Keratinocyte (primary cell): ENCODE data around the gene ANGEL2.

Experiments
- EZH2 ChIP-seq: IDR thresholded peaks from one replicate; pipeline ENCODE4 v1.6.1; 2012; ENCODE audit warnings: inconsistent platforms, mild to moderate bottlenecking, low read length, moderate library complexity
- TF ChIP-seq, protein P1 (sequence below), 3 experiments: IDR thresholded peaks in 1 of 3; conservative IDR thresholded peaks in 1 of 3; optimal IDR thresholded peaks in 1 of 3; 2 replicates in 2 of 3; 3 replicates in 1 of 3; pipeline versions ENCODE3 to v1.5.1; 2011; ENCODE audit warnings: low read length in 3 of 3, mild to moderate bottlenecking in 3 of 3, moderate library complexity in 2 of 3, control low read depth in 1 of 3, inconsistent platforms in 1 of 3; ENCODE audit not compliant: insufficient read depth in 2 of 3; ENCODE audit errors: extremely low read depth in 1 of 3

DNA sequence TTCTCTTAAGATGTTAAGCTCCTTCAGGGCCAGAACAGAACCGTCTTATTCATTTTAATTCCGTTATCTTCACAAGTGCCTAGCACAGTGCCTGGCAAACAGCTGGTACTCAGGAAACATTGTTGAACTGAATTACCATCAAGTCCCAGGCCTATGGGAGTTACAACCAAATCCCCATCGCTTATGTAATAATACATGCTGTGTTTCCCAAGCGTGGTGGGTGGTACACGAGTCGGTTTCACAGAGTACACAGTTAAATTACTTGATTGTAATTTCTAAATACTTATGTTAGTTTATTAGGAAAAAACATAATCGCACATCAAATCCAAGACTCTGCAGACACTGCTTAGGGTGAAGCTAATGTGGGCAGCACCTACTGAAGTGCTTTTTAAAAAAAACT is 1.0 kb downstream of the ANGEL2 start:
- no peak for TF ChIP-seq EZH2
- TF ChIP-seq, protein P1, sequence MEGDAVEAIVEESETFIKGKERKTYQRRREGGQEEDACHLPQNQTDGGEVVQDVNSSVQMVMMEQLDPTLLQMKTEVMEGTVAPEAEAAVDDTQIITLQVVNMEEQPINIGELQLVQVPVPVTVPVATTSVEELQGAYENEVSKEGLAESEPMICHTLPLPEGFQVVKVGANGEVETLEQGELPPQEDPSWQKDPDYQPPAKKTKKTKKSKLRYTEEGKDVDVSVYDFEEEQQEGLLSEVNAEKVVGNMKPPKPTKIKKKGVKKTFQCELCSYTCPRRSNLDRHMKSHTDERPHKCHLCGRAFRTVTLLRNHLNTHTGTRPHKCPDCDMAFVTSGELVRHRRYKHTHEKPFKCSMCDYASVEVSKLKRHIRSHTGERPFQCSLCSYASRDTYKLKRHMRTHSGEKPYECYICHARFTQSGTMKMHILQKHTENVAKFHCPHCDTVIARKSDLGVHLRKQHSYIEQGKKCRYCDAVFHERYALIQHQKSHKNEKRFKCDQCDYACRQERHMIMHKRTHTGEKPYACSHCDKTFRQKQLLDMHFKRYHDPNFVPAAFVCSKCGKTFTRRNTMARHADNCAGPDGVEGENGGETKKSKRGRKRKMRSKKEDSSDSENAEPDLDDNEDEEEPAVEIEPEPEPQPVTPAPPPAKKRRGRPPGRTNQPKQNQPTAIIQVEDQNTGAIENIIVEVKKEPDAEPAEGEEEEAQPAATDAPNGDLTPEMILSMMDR (optimal IDR thresholded peaks at IDR 0.05 in 1 of 3, IDR thresholded peaks at IDR 0.05 in 1 of 3, conservative IDR thresholded peaks at IDR 0.05 in 1 of 3; ENCODE audit: extremely low read depth in 1 of 3, insufficient read depth in 2 of 3, low read length in 3 of 3), result no peak
